Measurements from ENCODE around the gene ECHS1.
"Not testable (repeated sequence)": the region's sequence is repeated elsewhere in the genome, so short reads cannot be mapped to it uniquely, and the experiment has no call there.

ECHS1 gene

GRCh38 chr10:133373174-133374090 lies at the start of gene ECHS1:
Gene ECHS1, minus strand, starts transcription at chr10:133373354. Its CDS starts 21 bp downstream, at chr10:133373333.
- peak; percentile 89 for DNase-seq

- DNase-seq, result no peak
Observed at GRCh38 chr10:133422223-133422806, 49.2 kb upstream of the ECHS1 start.

GRCh38 chr10:133421336-133422222 lies 48.4 kb upstream of the ECHS1 start:
- DNase-seq, result no peak

GRCh38 chr10:133420579-133420978 lies 47.4 kb upstream of the ECHS1 start:
- DNase-seq, result no peak

GRCh38 chr10:133420028-133420427 lies 46.9 kb upstream of the ECHS1 start:
- no peak for DNase-seq

GRCh38 chr10:133419211-133419950 lies 46.2 kb upstream of the ECHS1 start:
- no peak for DNase-seq

- DNase-seq, result no peak
Observed at GRCh38 chr10:133418289-133418993, 45.3 kb upstream of the ECHS1 start.

- no peak for DNase-seq
Observed at GRCh38 chr10:133415752-133416151, 42.6 kb upstream of the ECHS1 start.

GRCh38 chr10:133414401-133414800 lies 41.2 kb upstream of the ECHS1 start:
- DNase-seq, result not testable (repeated sequence)

- no peak for DNase-seq
Observed at GRCh38 chr10:133412381-133412711, 39.2 kb upstream of the ECHS1 start.

- DNase-seq, result no peak
Observed at GRCh38 chr10:133411523-133412380, 38.6 kb upstream of the ECHS1 start.

- DNase-seq, result no peak
Observed at GRCh38 chr10:133405844-133406527, 32.8 kb upstream of the ECHS1 start.

- no peak for DNase-seq
Observed at GRCh38 chr10:133405272-133405671, 32.1 kb upstream of the ECHS1 start.

GRCh38 chr10:133403784-133404183 lies 30.6 kb upstream of the ECHS1 start:
- no peak for DNase-seq

GRCh38 chr10:133403359-133403758 lies 30.2 kb upstream of the ECHS1 start:
- no peak for DNase-seq

- no peak for DNase-seq
Observed at GRCh38 chr10:133401981-133402725, 29.0 kb upstream of the ECHS1 start.

GRCh38 chr10:133401500-133401899 lies 28.3 kb upstream of the ECHS1 start:
- DNase-seq, result no peak

GRCh38 chr10:133400624-133401424 lies 27.7 kb upstream of the ECHS1 start:
- no peak for DNase-seq

GRCh38 chr10:133399123-133399601 lies 26.0 kb upstream of the ECHS1 start:
- DNase-seq, result no peak

All from activated CD4-positive, alpha-beta T cell treated with anti-CD3 and anti-CD28 coated beads, Interleukin-2, amount 50 U/mL, for 4 hours (primary cell).